Body of pancreas (tissue), 4 donors: Measurements from ENCODE around the gene ANGEL2.

Source experiments
- CTCF ChIP-seq, 7 experiments: fragments of 450-650 bp in 4 of 7; fragments of 200-600 bp in 3 of 7; sonication (generic) in 3 of 7; IDR thresholded peaks; one replicate each; pipeline ENCODE4 v1.5.1; 2016 to 2019; ENCODE audit warnings: antibody characterized with exemption in 7 of 7
- POLR2A ChIP-seq, 3 donors: fragments of 450-650 bp; IDR thresholded peaks; one replicate each; pipeline ENCODE4 v1.6.1; 2016; ENCODE audit warnings: antibody characterized with exemption in 3 of 3, mild to moderate bottlenecking in 2 of 3

GRCh38 chr1:212968368-212968863 is 47.3 kb downstream of the ANGEL2 start:
- no peak for TF ChIP-seq CTCF (IDR thresholded peaks at IDR 0.05)
- TF ChIP-seq POLR2A (IDR thresholded peaks at IDR 0.05), result no peak
